ENCODE results near the gene PCIF1. TPM values are rescaled to one million over a fixed set of nuclear protein-coding genes. Genes with fewer than 3 reads are reported as not detected.

Gene PCIF1
- total and polyA plus RNA-seq, 9 of the 15 experiments (the other 6 are each of a cell fraction or from before 2014, with no cell fraction given), result 5.8 to 29.4 (median 11.3) TPM

DNA sequence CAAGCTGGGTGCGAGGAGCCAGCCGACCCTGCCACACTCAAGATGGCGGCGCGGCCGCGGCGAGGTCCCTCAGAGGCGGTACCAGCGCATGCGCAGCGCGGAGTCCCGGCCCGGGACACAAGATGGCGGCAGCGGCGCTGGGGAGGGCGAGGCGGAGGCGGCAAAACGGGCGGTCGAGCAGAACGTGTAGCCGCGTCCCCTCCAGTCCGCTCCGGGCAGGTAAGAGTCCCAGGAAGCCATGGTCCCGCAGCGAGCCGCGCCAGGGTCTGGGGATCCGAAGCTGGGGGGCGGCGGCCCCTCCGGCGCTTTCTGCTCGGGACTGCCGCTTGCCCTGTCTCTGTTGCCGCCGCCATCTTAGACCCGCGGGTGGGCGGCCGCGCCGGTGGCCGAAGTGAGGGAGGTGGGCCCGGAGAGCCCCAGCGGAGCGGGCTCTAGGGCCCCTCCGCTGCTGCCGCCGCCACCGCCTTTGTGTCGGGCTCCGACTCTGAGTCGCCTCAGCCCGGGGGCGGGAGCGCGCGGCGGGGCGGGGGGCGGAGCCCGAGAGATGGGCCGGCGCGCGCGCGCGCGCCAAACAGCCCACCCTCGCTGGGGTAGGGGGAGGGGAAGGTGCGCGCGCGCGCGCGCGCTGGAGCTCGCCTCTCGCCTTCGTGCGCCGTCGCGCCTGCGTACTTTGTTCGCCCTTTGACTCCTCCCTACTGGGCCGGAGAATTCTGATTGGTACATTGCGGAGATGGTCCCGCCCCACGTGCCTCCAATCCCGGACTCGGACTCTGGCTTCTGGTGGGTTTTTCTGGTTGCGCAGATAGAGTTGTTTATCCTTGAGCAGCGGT is at the start of gene PCIF1 (continued):
- TF ChIP-seq SMAD3 (CRISPR knock-in tag; conservative IDR thresholded peaks at IDR 0.05) (no peak), RHOXF2B (CRISPR knock-in tag; conservative IDR thresholded peaks at IDR 0.05) (no peak), SNIP1 (IDR thresholded peaks at IDR 0.05; ENCODE audit: low read depth) (no peak), TAF7 (tag; IDR thresholded peaks at IDR 0.05) (peak; percentile 100), SP2 (IDR thresholded peaks at IDR 0.05; ENCODE audit: extremely low read depth, low read depth, low read length, poor library complexity, severe bottlenecking) (peak; percentile 59), ZNF76 (CRISPR knock-in tag; IDR thresholded peaks at IDR 0.05; ENCODE audit: borderline replicate concordance) (0 out of 2 replicates have a peak, but pooled peaks have one; percentile 62), NR1H2 (CRISPR knock-in tag; IDR thresholded peaks at IDR 0.05) (peak; percentile 91; the same call in 1 of the 2 replicates), ZNF551 (CRISPR knock-in tag; IDR thresholded peaks at IDR 0.05) (no peak), TAF9B (IDR thresholded peaks at IDR 0.05; ENCODE audit: partially characterized antibody) (peak; percentile 100), NFXL1 (CRISPR knock-in tag; IDR thresholded peaks at IDR 0.05) (no peak), MTA3 (IDR thresholded peaks at IDR 0.05; ENCODE audit: borderline replicate concordance) (peak; percentile 93; the same call in 1 of the 2 replicates), MTA2 (IDR thresholded peaks at IDR 0.05; ENCODE audit: low read depth) (no peak; the same call in 1 of the 2 replicates), ETV1 (tag; conservative IDR thresholded peaks at IDR 0.05; ENCODE audit: low read depth) (0 out of 2 replicates have a peak, but pooled peaks have one; percentile 31), MEF2A (IDR thresholded peaks at IDR 0.05; ENCODE audit: control insufficient read depth, low read depth, low read length) (no peak), ARHGAP35 (IDR thresholded peaks at IDR 0.05; ENCODE audit: partially characterized antibody) (no peak)
- TF ChIP-seq, protein P1, sequence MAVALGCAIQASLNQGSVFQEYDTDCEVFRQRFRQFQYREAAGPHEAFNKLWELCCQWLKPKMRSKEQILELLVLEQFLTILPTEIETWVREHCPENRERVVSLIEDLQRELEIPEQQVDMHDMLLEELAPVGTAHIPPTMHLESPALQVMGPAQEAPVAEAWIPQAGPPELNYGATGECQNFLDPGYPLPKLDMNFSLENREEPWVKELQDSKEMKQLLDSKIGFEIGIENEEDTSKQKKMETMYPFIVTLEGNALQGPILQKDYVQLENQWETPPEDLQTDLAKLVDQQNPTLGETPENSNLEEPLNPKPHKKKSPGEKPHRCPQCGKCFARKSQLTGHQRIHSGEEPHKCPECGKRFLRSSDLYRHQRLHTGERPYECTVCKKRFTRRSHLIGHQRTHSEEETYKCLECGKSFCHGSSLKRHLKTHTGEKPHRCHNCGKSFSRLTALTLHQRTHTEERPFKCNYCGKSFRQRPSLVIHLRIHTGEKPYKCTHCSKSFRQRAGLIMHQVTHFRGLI (CRISPR knock-in tag; IDR thresholded peaks at IDR 0.05), result 0 out of 2 replicates have a peak, but pooled peaks have one; percentile 5
- TF ChIP-seq, protein P2, sequence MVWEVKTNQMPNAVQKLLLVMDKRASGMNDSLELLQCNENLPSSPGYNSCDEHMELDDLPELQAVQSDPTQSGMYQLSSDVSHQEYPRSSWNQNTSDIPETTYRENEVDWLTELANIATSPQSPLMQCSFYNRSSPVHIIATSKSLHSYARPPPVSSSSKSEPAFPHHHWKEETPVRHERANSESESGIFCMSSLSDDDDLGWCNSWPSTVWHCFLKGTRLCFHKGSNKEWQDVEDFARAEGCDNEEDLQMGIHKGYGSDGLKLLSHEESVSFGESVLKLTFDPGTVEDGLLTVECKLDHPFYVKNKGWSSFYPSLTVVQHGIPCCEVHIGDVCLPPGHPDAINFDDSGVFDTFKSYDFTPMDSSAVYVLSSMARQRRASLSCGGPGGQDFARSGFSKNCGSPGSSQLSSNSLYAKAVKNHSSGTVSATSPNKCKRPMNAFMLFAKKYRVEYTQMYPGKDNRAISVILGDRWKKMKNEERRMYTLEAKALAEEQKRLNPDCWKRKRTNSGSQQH (CRISPR knock-in tag; IDR thresholded peaks at IDR 0.05), result peak; percentile 61; the same call in 1 of the 2 replicates
- TF ChIP-seq, protein P3, sequence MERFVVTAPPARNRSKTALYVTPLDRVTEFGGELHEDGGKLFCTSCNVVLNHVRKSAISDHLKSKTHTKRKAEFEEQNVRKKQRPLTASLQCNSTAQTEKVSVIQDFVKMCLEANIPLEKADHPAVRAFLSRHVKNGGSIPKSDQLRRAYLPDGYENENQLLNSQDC (CRISPR knock-in tag; IDR thresholded peaks at IDR 0.05), result no peak; the same call in 1 of the 2 replicates
- TF ChIP-seq, protein P4, sequence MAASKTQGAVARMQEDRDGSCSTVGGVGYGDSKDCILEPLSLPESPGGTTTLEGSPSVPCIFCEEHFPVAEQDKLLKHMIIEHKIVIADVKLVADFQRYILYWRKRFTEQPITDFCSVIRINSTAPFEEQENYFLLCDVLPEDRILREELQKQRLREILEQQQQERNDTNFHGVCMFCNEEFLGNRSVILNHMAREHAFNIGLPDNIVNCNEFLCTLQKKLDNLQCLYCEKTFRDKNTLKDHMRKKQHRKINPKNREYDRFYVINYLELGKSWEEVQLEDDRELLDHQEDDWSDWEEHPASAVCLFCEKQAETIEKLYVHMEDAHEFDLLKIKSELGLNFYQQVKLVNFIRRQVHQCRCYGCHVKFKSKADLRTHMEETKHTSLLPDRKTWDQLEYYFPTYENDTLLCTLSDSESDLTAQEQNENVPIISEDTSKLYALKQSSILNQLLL (CRISPR knock-in tag; IDR thresholded peaks at IDR 0.05; ENCODE audit: borderline replicate concordance), result no peak

Data from K562 (cell line).